Measurements from ENCODE around the gene DNASE1L1. TPM values are rescaled to one million over a fixed set of nuclear protein-coding genes. Genes with fewer than 3 reads are reported as not detected.

The DNASE1L1 gene
- polyA plus RNA-seq, 1 donor from 2014 or later, result 9.2 TPM

DNA sequence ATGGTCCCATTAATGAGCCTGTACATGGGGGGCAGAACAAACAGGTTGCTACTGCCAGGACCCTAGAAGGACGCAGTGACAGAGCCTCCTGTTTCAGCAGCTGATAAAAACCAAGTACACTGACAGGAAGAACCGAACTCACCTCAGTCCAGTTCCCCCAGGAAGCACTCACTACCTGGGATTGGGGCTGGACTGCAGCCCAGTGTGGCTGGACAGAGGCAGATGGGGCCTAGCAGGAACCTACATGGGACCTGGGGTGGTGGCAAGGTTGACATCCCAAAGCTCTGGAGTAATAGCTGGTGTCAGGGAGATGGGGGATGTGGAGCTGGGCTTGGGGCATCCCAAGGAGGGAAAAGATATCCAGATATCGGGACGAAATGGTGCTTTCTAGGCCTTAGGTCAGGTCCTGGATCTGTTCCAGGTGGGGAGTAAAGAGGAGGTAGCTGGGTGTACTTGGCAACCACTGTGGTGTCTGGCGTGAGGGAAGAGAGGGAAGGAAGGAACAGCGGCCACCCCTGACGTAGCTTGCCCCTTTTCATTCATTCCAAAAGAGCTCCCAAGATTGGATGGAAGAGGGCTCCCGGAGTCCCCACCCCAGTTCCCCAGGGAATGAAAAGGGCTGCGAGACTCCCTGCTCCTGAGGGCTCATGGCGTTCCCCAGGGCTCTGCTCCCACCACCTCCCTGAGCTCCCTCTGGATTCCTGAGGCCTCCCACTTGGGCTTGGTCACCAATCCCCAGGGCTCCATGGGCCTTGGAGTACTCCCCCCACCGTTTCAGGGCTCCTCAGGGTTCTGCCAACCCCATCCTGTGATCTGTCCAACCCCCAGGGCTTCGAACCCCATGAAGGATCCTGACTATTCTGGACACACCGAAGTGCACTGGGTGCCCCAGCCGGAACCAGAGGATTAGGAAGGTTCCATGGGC, 25.4 kb downstream of the DNASE1L1 start:
- H3K27me3 ChIP-seq (ENCODE audit: insufficient read depth, low read depth, low read length), result no peaks in the 10 kb centered on the region
- no peaks in the 10 kb centered on the region for H3K9me2 ChIP-seq (ENCODE audit: insufficient read depth, low read length)
- no peak overlapping the region for H3K4me3 ChIP-seq (ENCODE audit: low read length)
- H3K27ac ChIP-seq (ENCODE audit: low read length), result no peak overlapping the region
- no peaks in the 10 kb centered on the region for H3K9me3 ChIP-seq (ENCODE audit: low read length)
- H2AFZ ChIP-seq (ENCODE audit: low read depth, low read length), result no peak overlapping the region
- H3K9ac ChIP-seq (ENCODE audit: low read length), result no peak overlapping the region
- H3K4me2 ChIP-seq (ENCODE audit: low read length), result no peak overlapping the region
- no peaks in the 10 kb centered on the region for H4K20me1 ChIP-seq (ENCODE audit: insufficient read depth)
- no peaks in the 10 kb centered on the region for H3F3A ChIP-seq (ENCODE audit: insufficient read depth, low read length, poor library complexity, severe bottlenecking)
- H3K79me2 ChIP-seq (replicated peaks; ENCODE audit: insufficient read depth, low read length), result peaks cover 9% of the 10 kb centered on the region
- TF ChIP-seq EP300 (conservative IDR thresholded peaks at IDR 0.05; ENCODE audit: poor library complexity, severe bottlenecking), result no peak
- no peak for TF ChIP-seq TAF1 (IDR thresholded peaks at IDR 0.05; ENCODE audit: low read depth)
- TF ChIP-seq, protein P1, sequence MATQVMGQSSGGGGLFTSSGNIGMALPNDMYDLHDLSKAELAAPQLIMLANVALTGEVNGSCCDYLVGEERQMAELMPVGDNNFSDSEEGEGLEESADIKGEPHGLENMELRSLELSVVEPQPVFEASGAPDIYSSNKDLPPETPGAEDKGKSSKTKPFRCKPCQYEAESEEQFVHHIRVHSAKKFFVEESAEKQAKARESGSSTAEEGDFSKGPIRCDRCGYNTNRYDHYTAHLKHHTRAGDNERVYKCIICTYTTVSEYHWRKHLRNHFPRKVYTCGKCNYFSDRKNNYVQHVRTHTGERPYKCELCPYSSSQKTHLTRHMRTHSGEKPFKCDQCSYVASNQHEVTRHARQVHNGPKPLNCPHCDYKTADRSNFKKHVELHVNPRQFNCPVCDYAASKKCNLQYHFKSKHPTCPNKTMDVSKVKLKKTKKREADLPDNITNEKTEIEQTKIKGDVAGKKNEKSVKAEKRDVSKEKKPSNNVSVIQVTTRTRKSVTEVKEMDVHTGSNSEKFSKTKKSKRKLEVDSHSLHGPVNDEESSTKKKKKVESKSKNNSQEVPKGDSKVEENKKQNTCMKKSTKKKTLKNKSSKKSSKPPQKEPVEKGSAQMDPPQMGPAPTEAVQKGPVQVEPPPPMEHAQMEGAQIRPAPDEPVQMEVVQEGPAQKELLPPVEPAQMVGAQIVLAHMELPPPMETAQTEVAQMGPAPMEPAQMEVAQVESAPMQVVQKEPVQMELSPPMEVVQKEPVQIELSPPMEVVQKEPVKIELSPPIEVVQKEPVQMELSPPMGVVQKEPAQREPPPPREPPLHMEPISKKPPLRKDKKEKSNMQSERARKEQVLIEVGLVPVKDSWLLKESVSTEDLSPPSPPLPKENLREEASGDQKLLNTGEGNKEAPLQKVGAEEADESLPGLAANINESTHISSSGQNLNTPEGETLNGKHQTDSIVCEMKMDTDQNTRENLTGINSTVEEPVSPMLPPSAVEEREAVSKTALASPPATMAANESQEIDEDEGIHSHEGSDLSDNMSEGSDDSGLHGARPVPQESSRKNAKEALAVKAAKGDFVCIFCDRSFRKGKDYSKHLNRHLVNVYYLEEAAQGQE (IDR thresholded peaks at IDR 0.05; ENCODE audit: borderline replicate concordance), result no peak
- no peak for TF ChIP-seq RAD21 (conservative IDR thresholded peaks at IDR 0.05)
- H3K36me3 ChIP-seq (ENCODE audit: insufficient read depth, low read length), result no peaks in the 10 kb centered on the region

DNA sequence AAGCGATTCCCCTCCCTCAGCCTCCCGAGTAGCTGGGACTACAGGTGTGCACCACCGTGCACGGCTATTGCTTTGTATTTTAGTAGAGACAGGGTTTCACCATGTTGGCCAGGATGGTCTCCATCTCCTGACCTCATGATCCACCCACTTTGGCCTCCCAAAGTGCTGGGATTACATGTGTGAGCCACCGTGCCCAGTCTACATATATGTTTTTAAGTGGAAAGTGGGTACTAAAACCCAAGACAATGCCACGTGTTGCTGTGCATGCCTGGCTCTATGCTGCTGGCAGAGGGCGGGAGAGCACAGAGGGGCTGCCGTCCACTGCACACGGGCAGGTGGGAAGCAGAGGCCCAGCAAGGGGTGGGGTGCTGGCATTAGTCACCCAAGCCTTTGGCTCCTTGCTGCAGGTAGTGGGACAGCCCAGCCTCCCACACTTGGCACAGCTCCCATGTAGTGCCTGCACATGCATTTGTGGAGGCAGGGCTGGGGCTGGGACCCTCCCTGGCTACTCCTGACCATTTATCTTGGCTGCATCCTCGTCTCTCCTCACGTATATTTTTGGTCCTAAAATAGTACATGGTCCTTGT, 26.5 kb downstream of the DNASE1L1 start:
- Histone ChIP-seq H3K9ac (ENCODE audit: low read length) (no peak overlapping the region), H3K9me3 (ENCODE audit: low read length) (no peaks in the 10 kb centered on the region), H3K27ac (ENCODE audit: low read length) (no peak overlapping the region), H3K36me3 (ENCODE audit: insufficient read depth, low read length) (no peaks in the 10 kb centered on the region), H3F3A (ENCODE audit: insufficient read depth, low read length, poor library complexity, severe bottlenecking) (no peaks in the 10 kb centered on the region), H3K27me3 (ENCODE audit: insufficient read depth, low read depth, low read length) (no peaks in the 10 kb centered on the region), H3K4me2 (ENCODE audit: low read length) (no peak overlapping the region), H2AFZ (ENCODE audit: low read depth, low read length) (no peak overlapping the region), H3K4me3 (ENCODE audit: low read length) (no peak overlapping the region), H4K20me1 (ENCODE audit: insufficient read depth) (no peaks in the 10 kb centered on the region), H3K79me2 (replicated peaks; ENCODE audit: insufficient read depth, low read length) (peaks cover 9% of the 10 kb centered on the region), H3K9me2 (ENCODE audit: insufficient read depth, low read length) (no peaks in the 10 kb centered on the region)
- TF ChIP-seq SMC3 (conservative IDR thresholded peaks at IDR 0.05; ENCODE audit: poor library complexity), result no peak
- TF ChIP-seq EZH2 (IDR thresholded peaks at IDR 0.05; ENCODE audit: borderline replicate concordance, insufficient read depth, low read length, poor library complexity, severe bottlenecking), result no peak

DNA sequence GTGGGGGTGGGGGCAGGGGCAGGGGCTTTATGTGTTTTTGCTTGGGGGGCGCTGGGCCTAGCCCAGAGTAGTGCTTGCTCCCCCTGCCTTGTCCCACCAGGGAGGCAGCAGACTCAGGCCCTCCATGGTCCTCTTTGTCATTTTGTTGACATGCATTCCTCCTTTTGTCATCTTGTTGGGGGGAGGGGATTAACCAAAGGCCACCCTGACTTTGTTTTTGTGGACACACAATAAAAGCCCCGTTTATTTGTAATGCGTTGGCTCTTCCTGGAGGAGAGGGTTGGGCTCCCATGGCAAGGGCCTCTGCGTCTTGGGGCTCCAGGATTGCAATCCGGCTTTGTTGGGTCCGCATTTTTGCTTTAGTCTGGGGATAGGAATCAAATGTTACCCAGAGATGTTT, 27.8 kb downstream of the DNASE1L1 start:
- no peak overlapping the region for H3K4me3 ChIP-seq (ENCODE audit: low read length)

More for the DNA sequence above, 27.8 kb downstream of the DNASE1L1 start:
- Histone ChIP-seq H3K36me3 (ENCODE audit: insufficient read depth, low read length) (no peaks in the 10 kb centered on the region), H3K4me2 (ENCODE audit: low read length) (no peak overlapping the region), H3K9me2 (ENCODE audit: insufficient read depth, low read length) (no peaks in the 10 kb centered on the region), H3F3A (ENCODE audit: insufficient read depth, low read length, poor library complexity, severe bottlenecking) (no peaks in the 10 kb centered on the region), H3K9me3 (ENCODE audit: low read length) (no peaks in the 10 kb centered on the region), H3K79me2 (replicated peaks; ENCODE audit: insufficient read depth, low read length) (peaks cover 9% of the 10 kb centered on the region), H2AFZ (ENCODE audit: low read depth, low read length) (no peak overlapping the region), H3K27me3 (ENCODE audit: insufficient read depth, low read depth, low read length) (no peaks in the 10 kb centered on the region), H3K27ac (ENCODE audit: low read length) (no peak overlapping the region), H3K9ac (ENCODE audit: low read length) (no peak overlapping the region), H4K20me1 (ENCODE audit: insufficient read depth) (no peaks in the 10 kb centered on the region)
- TF ChIP-seq POLR2AphosphoS5 (IDR thresholded peaks at IDR 0.05) (no peak), SMC3 (conservative IDR thresholded peaks at IDR 0.05; ENCODE audit: poor library complexity) (no peak), MXI1 (conservative IDR thresholded peaks at IDR 0.05; ENCODE audit: poor library complexity, severe bottlenecking) (no peak), TAF1 (IDR thresholded peaks at IDR 0.05; ENCODE audit: low read depth) (no peak), EZH2 (IDR thresholded peaks at IDR 0.05; ENCODE audit: borderline replicate concordance, insufficient read depth, low read length, poor library complexity, severe bottlenecking) (no peak), RAD21 (conservative IDR thresholded peaks at IDR 0.05) (no peak), EP300 (conservative IDR thresholded peaks at IDR 0.05; ENCODE audit: poor library complexity, severe bottlenecking) (no peak)
- TF ChIP-seq, protein P1 (IDR thresholded peaks at IDR 0.05; ENCODE audit: borderline replicate concordance), result no peak
- TF ChIP-seq, protein P2, sequence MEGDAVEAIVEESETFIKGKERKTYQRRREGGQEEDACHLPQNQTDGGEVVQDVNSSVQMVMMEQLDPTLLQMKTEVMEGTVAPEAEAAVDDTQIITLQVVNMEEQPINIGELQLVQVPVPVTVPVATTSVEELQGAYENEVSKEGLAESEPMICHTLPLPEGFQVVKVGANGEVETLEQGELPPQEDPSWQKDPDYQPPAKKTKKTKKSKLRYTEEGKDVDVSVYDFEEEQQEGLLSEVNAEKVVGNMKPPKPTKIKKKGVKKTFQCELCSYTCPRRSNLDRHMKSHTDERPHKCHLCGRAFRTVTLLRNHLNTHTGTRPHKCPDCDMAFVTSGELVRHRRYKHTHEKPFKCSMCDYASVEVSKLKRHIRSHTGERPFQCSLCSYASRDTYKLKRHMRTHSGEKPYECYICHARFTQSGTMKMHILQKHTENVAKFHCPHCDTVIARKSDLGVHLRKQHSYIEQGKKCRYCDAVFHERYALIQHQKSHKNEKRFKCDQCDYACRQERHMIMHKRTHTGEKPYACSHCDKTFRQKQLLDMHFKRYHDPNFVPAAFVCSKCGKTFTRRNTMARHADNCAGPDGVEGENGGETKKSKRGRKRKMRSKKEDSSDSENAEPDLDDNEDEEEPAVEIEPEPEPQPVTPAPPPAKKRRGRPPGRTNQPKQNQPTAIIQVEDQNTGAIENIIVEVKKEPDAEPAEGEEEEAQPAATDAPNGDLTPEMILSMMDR (IDR thresholded peaks at IDR 0.05; ENCODE audit: poor library complexity, severe bottlenecking), result no peak

Data from neural cell (in vitro differentiated cells).